SK-N-SH treated with all-trans-retinoic acid at 6 μM for 48 hours (cell line): Measurements from ENCODE around the gene MRPS6.

Experiments used
- ATAC-seq: fragments of 200-7000 bp; cut with Tn5 transposase; 3 replicates; pipeline ENCODE4 v1.9.1; 2020; ENCODE audit warnings: mild to moderate bottlenecking, moderate library complexity
- CREB5 ChIP-seq: fragments of 250-450 bp; sonication (Bioruptor Pico); IDR thresholded peaks from 2 replicates; pipeline ENCODE4 v1.5.1; 2020; ENCODE audit warnings: low read depth, mild to moderate bottlenecking, moderate library complexity
- CSDC2 ChIP-seq: fragments of 250-450 bp; sonication (Bioruptor Pico); IDR thresholded peaks from 2 replicates; pipeline ENCODE4 v1.5.0; 2020; ENCODE audit warnings: mild to moderate bottlenecking, moderate library complexity
- CSRNP3 ChIP-seq: fragments of 250-450 bp; sonication (Bioruptor Pico); IDR thresholded peaks from 2 replicates; pipeline ENCODE4 v1.5.1; 2021; ENCODE audit warnings: mild to moderate bottlenecking, moderate library complexity
- ESRRG ChIP-seq: fragments of 250-450 bp; sonication (Bioruptor Pico); IDR thresholded peaks from 2 replicates; pipeline ENCODE4 v1.6.1; 2021; ENCODE audit warnings: mild to moderate bottlenecking
- GLIS3 ChIP-seq: fragments of 250-450 bp; sonication (Bioruptor Pico); IDR thresholded peaks from 2 replicates; pipeline ENCODE4 v1.5.0; 2020; ENCODE audit warnings: mild to moderate bottlenecking, moderate library complexity
- ISL1 ChIP-seq: fragments of 250-450 bp; sonication (Bioruptor Pico); IDR thresholded peaks from 2 replicates; pipeline ENCODE4 v2.1.2; 2022; ENCODE audit warnings: mild to moderate bottlenecking, moderate library complexity
- OSR1 ChIP-seq: fragments of 250-450 bp; sonication (Bioruptor Pico); IDR thresholded peaks from 2 replicates; pipeline ENCODE4 v1.8.0; 2022; ENCODE audit warnings: moderate library complexity, mild to moderate bottlenecking, inconsistent platforms
- PATZ1 ChIP-seq: fragments of 250-450 bp; sonication (Bioruptor Pico); IDR thresholded peaks from 2 replicates; pipeline ENCODE4 v1.8.0; 2020; ENCODE audit warnings: mild to moderate bottlenecking, moderate library complexity, borderline replicate concordance
- POU6F1 ChIP-seq: fragments of 250-450 bp; sonication (Bioruptor Pico); IDR thresholded peaks from 2 replicates; pipeline ENCODE4 v1.8.0; 2021; ENCODE audit warnings: low read depth, mild to moderate bottlenecking, moderate library complexity, borderline replicate concordance
- PPARA ChIP-seq: fragments of 250-450 bp; sonication (Bioruptor Pico); IDR thresholded peaks from 2 replicates; pipeline ENCODE4 v1.5.0; 2020; ENCODE audit warnings: mild to moderate bottlenecking, borderline replicate concordance
- SNAI2 ChIP-seq: fragments of 250-450 bp; sonication (Bioruptor Pico); IDR thresholded peaks from 2 replicates; pipeline ENCODE4 v1.5.0; 2020; ENCODE audit warnings: mild to moderate bottlenecking, moderate library complexity
- TCF4 ChIP-seq: fragments of 250-450 bp; sonication (Bioruptor Pico); IDR thresholded peaks from 2 replicates; pipeline ENCODE4 v1.8.0; 2021; ENCODE audit warnings: mild to moderate bottlenecking, moderate library complexity, borderline replicate concordance
- TOX ChIP-seq: fragments of 250-450 bp; sonication (Bioruptor Pico); IDR thresholded peaks from 2 replicates; pipeline ENCODE4 v1.8.0; 2021; ENCODE audit warnings: mild to moderate bottlenecking, moderate library complexity, borderline replicate concordance
- TSHZ2 ChIP-seq: fragments of 250-450 bp; sonication (Bioruptor Pico); IDR thresholded peaks from 2 replicates; pipeline ENCODE4 v1.5.0; 2020; ENCODE audit warnings: mild to moderate bottlenecking, moderate library complexity
- ZC3H10 ChIP-seq: fragments of 250-450 bp; sonication (Bioruptor Pico); IDR thresholded peaks from 2 replicates; pipeline ENCODE4 v1.5.1; 2021; ENCODE audit warnings: mild to moderate bottlenecking, moderate library complexity
- ZFP3 ChIP-seq: fragments of 250-450 bp; sonication (Bioruptor Pico); IDR thresholded peaks from 2 replicates; pipeline ENCODE4 v1.5.0; 2020; ENCODE audit warnings: mild to moderate bottlenecking, moderate library complexity
- ZFP30 ChIP-seq: fragments of 450-650 bp; formaldehyde crosslinking; IDR thresholded peaks from 2 replicates; pipeline ENCODE4 v1.5.0; 2022; ENCODE audit warnings: mild to moderate bottlenecking, moderate library complexity
- ZNF565 ChIP-seq: fragments of 450-650 bp; formaldehyde crosslinking; conservative IDR thresholded peaks from 2 replicates; pipeline ENCODE4 v1.5.0; 2020; ENCODE audit warnings: low read depth, mild to moderate bottlenecking, moderate library complexity
- ZNF70 ChIP-seq: fragments of 450-650 bp; formaldehyde crosslinking; IDR thresholded peaks from 2 replicates; pipeline ENCODE4 v1.5.0; 2020; ENCODE audit warnings: mild to moderate bottlenecking, moderate library complexity
- ZNF8 ChIP-seq: fragments of 450-650 bp; formaldehyde crosslinking; IDR thresholded peaks from 2 replicates; pipeline ENCODE4 v1.5.0; 2020; ENCODE audit warnings: mild to moderate bottlenecking, moderate library complexity

The MRPS6 gene

GRCh38 chr21:34075760-34076660 is 2.6 kb downstream of the MRPS6 start:
- no peak for ATAC-seq
- TF ChIP-seq ZNF8 (no peak), CSRNP3 (CRISPR knock-in tag) (no peak), ZFP30 (CRISPR knock-in tag) (no peak), CREB5 (CRISPR knock-in tag) (no peak), TSHZ2 (no peak), ZNF70 (no peak), ESRRG (CRISPR knock-in tag) (no peak), ZC3H10 (CRISPR knock-in tag) (no peak), ISL1 (CRISPR knock-in tag) (no peak), TOX (no peak), ZNF565 (CRISPR knock-in tag) (no peak), SNAI2 (CRISPR knock-in tag) (no peak), CSDC2 (CRISPR knock-in tag) (no peak), OSR1 (CRISPR knock-in tag) (no peak), TCF4 (CRISPR knock-in tag) (no peak), POU6F1 (CRISPR knock-in tag) (no peak), PATZ1 (no peak)

GRCh38 chr21:34076835-34077234 is 3.5 kb downstream of the MRPS6 start:
- no peak for ATAC-seq
- no peak for TF ChIP-seq TSHZ2
- TF ChIP-seq CSRNP3 (CRISPR knock-in tag), result no peak
- TF ChIP-seq GLIS3 (CRISPR knock-in tag), result no peak
- no peak for TF ChIP-seq ZFP3 (CRISPR knock-in tag)
- TF ChIP-seq ZC3H10 (CRISPR knock-in tag), result no peak
- no peak for TF ChIP-seq PPARA (CRISPR knock-in tag)
- no peak for TF ChIP-seq ISL1 (CRISPR knock-in tag)
- TF ChIP-seq POU6F1 (CRISPR knock-in tag), result no peak
- no peak for TF ChIP-seq ESRRG (CRISPR knock-in tag)
- TF ChIP-seq OSR1 (CRISPR knock-in tag), result no peak
- no peak for TF ChIP-seq ZNF70
- no peak for TF ChIP-seq PATZ1
